ENCODE data around the gene BAIAP3. TPM values are rescaled to one million over a fixed set of nuclear protein-coding genes. Genes with fewer than 3 reads are reported as not detected.

BAIAP3 gene
- total RNA-seq, 2 experiments from 2014 or later, result 0.57 to 1.0 TPM

GRCh38 chr16:1351582-1352362 is 18.3 kb downstream of the BAIAP3 start, which contains the start of the genes GNPTG and TSR3:
Gene GNPTG (plus strand): TSS chr16:1351931. CDS start chr16:1351966, 35 bp downstream.
Gene TSR3 (minus strand): TSS chr16:1351878. CDS start chr16:1351804, 74 bp downstream.
- Mint-ChIP-seq H3K27me3 (no peaks in the 10 kb centered on the region), H3K36me3 (ENCODE audit: low read depth) (peaks cover 3% of the 10 kb centered on the region), H3K4me1 (peaks cover 37% of the 10 kb centered on the region), H3K9me3 (ENCODE audit: low read depth) (no peaks in the 10 kb centered on the region), H3K4me3 (peak within 1 kb of the TSS; percentile 85), H3K27ac (peak within 1 kb of the TSS; percentile 79)
- ATAC-seq, result peak; percentile 87
- intact Hi-C loops (cut with DNase I, micrococcal nuclease), result loop anchor here (1.0 to 5.0 kb wide), 9 partner anchors 8 to 421 kb away; partner anchors contain the start of genes CLCN7 (in 1 of the 2), EME2 (in 1 of the 2), MRPS34 (in 1 of the 2) and NME3 (in 1 of the 2)
- POLR2A ChIA-PET, result no interaction called here
- DNase-seq, result peak; percentile 91
- CTCF ChIA-PET, result interaction anchor here (0.6 to 0.7 kb wide), 2 partner anchors 32 to 350 kb away, joined by 3 read pairs; no protein-coding TSS in a partner anchor

DNA sequence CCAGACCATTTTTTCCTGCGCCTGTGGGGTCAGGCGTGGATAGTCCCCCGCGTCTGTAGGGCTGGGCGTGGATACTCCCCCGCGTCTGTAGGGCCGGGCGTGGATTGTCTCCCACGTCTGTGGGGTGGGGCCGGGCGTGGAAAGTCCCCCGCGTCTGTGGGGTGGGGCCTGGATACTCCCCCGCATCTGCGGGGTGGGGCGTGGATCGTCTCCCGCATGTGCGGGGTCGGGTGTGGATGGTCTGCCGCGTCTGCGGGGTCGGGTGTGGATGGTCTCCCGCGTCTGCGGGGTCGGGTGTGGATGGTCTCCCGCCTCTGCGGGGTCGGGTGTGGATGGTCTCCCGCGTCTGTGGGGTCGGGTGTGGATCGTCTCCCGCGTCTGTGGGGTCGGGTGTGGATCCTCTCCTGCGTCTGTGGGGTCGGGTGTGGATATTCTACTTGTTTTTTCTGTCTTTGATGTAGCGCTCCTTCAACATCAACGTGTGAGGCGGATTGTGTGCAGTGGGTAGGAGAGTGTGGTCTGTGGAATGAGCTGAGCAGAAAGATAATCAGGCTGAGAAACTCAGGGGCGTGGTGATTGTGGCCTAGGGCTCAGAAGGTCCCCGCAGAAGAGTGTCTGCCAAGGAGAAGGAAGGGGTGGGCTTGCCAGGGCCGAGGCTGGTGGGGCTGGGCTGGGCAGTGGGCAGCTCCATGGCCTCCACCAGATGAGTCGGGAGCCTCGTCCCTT is 21.5 kb downstream of the BAIAP3 start:
- POLR2A ChIA-PET, result no interaction called here
- CTCF ChIA-PET, result no interaction called here
- peaks cover 7% of the 10 kb centered on the region for H3K36me3 Mint-ChIP-seq (ENCODE audit: low read depth)
- H3K4me1 Mint-ChIP-seq, result peaks cover 36% of the 10 kb centered on the region
- intact Hi-C loops (cut with DNase I, micrococcal nuclease), result loop anchor here in 1 of 2 experiments (5.0 kb wide), 1 partner anchor 417 kb away; the partner anchor contains the start of genes EME2, MRPS34 and NME3
- H3K9me3 Mint-ChIP-seq (ENCODE audit: low read depth), result no peaks in the 10 kb centered on the region
- DNase-seq (no peak), ATAC-seq (no peak)
- H3K27ac Mint-ChIP-seq, result no peak overlapping the region
- H3K27me3 Mint-ChIP-seq, result no peaks in the 10 kb centered on the region
- no peak overlapping the region for H3K4me3 Mint-ChIP-seq

GRCh38 chr16:1355591-1355990 is 22.1 kb downstream of the BAIAP3 start:
- Mint-ChIP-seq H3K27me3 (no peaks in the 10 kb centered on the region), H3K4me3 (no peak overlapping the region), H3K4me1 (peaks cover 30% of the 10 kb centered on the region), H3K9me3 (ENCODE audit: low read depth) (no peaks in the 10 kb centered on the region), H3K27ac (no peak overlapping the region), H3K36me3 (ENCODE audit: low read depth) (peaks cover 10% of the 10 kb centered on the region)
- intact Hi-C loops (cut with DNase I, micrococcal nuclease), result no loop called here
- POLR2A ChIA-PET, result no interaction called here
- ATAC-seq (no peak), DNase-seq (no peak)
- CTCF ChIA-PET, result no interaction called here

DNA sequence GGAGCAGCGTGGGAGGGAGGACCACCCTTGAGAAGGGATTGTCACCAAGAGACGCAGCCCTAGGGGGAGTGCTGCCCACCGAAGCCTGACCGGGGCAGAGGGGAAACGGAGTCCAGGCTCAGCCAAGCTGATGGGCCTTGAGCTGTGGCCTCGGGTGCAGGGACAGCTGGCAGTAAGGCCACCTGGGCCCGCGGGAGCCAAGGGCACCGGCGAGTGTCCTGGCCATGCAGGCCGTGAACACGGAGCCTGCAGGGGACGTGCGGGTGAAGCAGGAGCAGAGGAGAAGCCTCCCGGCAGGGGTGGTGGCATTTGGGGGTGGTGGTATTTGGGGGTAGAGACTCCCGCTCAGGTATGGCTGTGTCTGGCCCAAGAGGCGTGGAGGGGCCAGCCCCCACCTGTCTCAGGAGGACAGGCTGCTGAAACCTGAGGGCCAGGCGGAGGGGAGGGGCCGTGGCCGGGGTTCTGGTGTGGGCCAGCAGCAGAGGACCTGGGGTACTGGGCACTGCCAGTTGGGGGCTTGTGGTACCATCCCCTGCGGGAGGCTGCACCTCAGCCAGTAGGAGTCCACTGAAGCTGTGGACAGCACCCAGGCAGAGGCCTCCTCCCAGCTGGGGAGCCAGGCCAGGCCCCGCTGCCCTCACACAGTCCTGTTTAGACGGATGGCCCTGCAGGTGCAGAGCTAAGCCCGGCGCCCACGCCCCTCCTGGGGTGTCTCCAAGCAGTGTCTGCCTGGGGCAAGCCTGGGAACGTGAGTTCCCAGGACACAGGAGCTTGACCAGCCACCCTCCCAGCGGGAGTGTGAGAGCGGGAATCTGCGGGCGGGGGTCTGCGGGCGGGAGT is 22.8 kb downstream of the BAIAP3 start:
- H3K36me3 Mint-ChIP-seq (ENCODE audit: low read depth), result peaks cover 12% of the 10 kb centered on the region
- no peak overlapping the region for H3K27ac Mint-ChIP-seq
- H3K27me3 Mint-ChIP-seq, result no peaks in the 10 kb centered on the region
- no peaks in the 10 kb centered on the region for H3K9me3 Mint-ChIP-seq (ENCODE audit: low read depth)
- no peak for DNase-seq
- no peak overlapping the region for H3K4me3 Mint-ChIP-seq
- ATAC-seq, result no peak
- ChIA-PET POLR2A (no interaction called here), CTCF (no interaction called here)
- intact Hi-C loops (cut with DNase I, micrococcal nuclease), result no loop called here
- H3K4me1 Mint-ChIP-seq, result peaks cover 27% of the 10 kb centered on the region

DNA sequence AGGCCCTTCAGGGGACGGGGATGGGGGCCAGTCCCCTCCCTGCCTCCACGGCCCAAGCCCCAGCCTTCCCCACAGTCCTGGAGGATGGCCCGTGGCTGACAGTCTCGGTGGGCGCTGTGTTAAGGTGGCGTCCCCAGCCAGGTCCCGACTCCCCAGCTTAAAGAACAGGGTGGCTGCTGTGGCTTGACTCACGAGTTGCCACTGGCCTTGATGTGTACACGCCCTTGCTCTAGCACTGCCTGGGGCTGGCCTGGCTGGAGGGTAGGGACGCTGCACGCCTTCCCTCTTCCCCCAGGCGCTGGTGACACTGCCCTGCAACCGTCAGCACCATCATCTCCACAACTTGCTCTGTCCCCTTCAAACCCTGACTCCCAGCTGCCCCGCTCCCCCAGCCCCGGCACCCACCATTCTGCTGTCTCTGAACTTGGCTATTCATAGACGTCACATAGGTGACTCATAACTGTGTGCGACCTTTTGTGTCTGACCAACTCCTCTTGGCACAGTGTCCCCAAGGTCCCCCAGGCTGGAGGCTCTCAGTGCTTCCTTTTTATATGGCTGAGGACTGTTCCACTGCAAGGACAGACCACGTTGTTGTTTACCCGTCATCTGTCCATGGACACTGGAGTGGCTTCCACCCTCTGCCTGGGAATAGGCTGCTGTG is 24.6 kb downstream of the BAIAP3 start:
- Mint-ChIP-seq H3K4me1 (peaks cover 20% of the 10 kb centered on the region), H3K36me3 (ENCODE audit: low read depth) (peaks cover 13% of the 10 kb centered on the region), H3K9me3 (ENCODE audit: low read depth) (no peaks in the 10 kb centered on the region), H3K27ac (peak overlapping the region; percentile 19), H3K27me3 (no peaks in the 10 kb centered on the region), H3K4me3 (no peak overlapping the region)
- DNase-seq, result no peak
- intact Hi-C loops (cut with DNase I, micrococcal nuclease), result no loop called here
- ATAC-seq, result peak; percentile 30
- ChIA-PET POLR2A (no interaction called here), CTCF (interaction anchor here (0.6 kb wide), 1 partner anchor 693 kb away, joined by 3 read pairs; no protein-coding TSS in a partner anchor)

DNA sequence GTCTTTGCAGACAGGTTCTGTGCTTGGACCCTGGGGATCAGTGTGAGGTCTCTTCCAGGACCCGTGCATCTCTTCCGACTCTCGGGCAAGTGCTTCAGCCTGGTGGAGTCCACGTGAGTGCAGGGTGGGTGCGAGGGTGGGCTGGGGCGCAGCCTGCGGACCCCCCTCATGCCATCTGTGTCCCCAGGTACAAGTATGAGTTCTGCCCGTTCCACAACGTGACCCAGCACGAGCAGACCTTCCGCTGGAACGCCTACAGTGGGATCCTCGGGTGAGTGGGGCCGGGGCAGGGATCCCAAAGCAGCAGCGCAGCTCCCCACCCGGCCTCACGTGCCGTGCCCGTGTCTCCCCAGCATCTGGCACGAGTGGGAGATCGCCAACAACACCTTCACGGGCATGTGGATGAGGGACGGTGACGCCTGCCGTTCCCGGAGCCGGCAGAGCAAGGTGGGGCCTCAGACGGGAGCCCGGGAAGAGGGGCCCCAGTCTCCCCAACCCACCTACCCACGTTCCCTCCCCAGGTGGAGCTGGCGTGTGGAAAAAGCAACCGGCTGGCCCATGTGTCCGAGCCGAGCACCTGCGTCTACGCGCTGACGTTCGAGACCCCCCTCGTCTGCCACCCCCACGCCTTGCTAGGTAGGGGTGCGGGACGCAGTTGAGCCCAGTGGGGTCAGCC is 28.4 kb downstream of the BAIAP3 start:
- no peak overlapping the region for H3K27ac Mint-ChIP-seq
- peaks cover 21% of the 10 kb centered on the region for H3K36me3 Mint-ChIP-seq (ENCODE audit: low read depth)
- H3K27me3 Mint-ChIP-seq, result no peaks in the 10 kb centered on the region
- H3K4me3 Mint-ChIP-seq, result no peak overlapping the region
- H3K4me1 Mint-ChIP-seq, result peaks cover 2% of the 10 kb centered on the region
- H3K9me3 Mint-ChIP-seq (ENCODE audit: low read depth), result no peaks in the 10 kb centered on the region
- POLR2A ChIA-PET, result no interaction called here
- DNase-seq (no peak), ATAC-seq (no peak)
- intact Hi-C loops (cut with DNase I, micrococcal nuclease), result loop anchor here (2.0 to 10.0 kb wide), 2 partner anchors 173 to 183 kb away; no protein-coding TSS in a partner anchor
- CTCF ChIA-PET, result no interaction called here

DNA sequence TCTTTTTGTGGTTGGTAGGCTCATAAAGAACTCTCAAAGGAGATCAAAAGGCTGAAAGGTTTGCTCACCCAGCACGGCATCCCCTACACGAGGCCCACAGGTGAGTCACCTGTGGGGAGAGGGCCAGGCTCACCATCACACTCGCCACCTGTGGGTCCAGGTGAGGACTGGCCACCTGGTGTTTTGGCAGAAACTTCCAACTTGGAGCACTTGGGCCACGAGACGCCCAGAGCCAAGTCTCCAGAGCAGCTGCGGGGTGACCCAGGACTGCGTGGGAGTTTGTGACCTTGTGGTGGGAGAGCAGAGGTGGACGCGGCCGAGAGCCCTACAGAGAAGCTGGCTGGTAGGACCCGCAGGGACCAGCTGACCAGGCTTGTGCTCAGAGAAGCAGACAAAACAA is 29.4 kb downstream of the BAIAP3 start:
- H3K4me1 Mint-ChIP-seq, result peaks cover 2% of the 10 kb centered on the region
- no peak overlapping the region for H3K27ac Mint-ChIP-seq
- ChIA-PET POLR2A (interaction anchor here (0.5 kb wide), 1 partner anchor 58 kb away, joined by 4 read pairs; no protein-coding TSS in a partner anchor), CTCF (interaction anchor here (0.6 to 2.5 kb wide), 6 partner anchors 16 to 458 kb away, joined by 3 to 22 read pairs (median 4); partner anchors contain the start of gene MAPK8IP3)
- DNase-seq (no peak), ATAC-seq (no peak)
- H3K27me3 Mint-ChIP-seq, result no peaks in the 10 kb centered on the region
- H3K36me3 Mint-ChIP-seq (ENCODE audit: low read depth), result peaks cover 21% of the 10 kb centered on the region
- intact Hi-C loops (cut with DNase I, micrococcal nuclease), result loop anchor here (1.0 to 10.0 kb wide), 3 partner anchors 50 to 182 kb away; no protein-coding TSS in a partner anchor
- no peak overlapping the region for H3K4me3 Mint-ChIP-seq
- H3K9me3 Mint-ChIP-seq (ENCODE audit: low read depth), result no peaks in the 10 kb centered on the region

GRCh38 chr16:1363501-1364041 is 30.1 kb downstream of the BAIAP3 start:
- Mint-ChIP-seq H3K4me3 (no peak overlapping the region), H3K27ac (no peak overlapping the region), H3K4me1 (peaks cover 2% of the 10 kb centered on the region), H3K36me3 (ENCODE audit: low read depth) (peaks cover 21% of the 10 kb centered on the region), H3K9me3 (ENCODE audit: low read depth) (no peaks in the 10 kb centered on the region), H3K27me3 (no peaks in the 10 kb centered on the region)
- POLR2A ChIA-PET, result no interaction called here
- peak; percentile 88 for DNase-seq
- intact Hi-C loops (cut with DNase I, micrococcal nuclease), result loop anchor here (1.0 to 10.0 kb wide), 3 partner anchors 50 to 181 kb away; no protein-coding TSS in a partner anchor
- CTCF ChIA-PET, result interaction anchor here (0.6 to 2.5 kb wide), 15 partner anchors 10 to 971 kb away, joined by 3 to 22 read pairs (median 4); partner anchors contain the start of genes MAPK8IP3, TELO2 and UQCC4
- ATAC-seq, result peak; percentile 99

DNA sequence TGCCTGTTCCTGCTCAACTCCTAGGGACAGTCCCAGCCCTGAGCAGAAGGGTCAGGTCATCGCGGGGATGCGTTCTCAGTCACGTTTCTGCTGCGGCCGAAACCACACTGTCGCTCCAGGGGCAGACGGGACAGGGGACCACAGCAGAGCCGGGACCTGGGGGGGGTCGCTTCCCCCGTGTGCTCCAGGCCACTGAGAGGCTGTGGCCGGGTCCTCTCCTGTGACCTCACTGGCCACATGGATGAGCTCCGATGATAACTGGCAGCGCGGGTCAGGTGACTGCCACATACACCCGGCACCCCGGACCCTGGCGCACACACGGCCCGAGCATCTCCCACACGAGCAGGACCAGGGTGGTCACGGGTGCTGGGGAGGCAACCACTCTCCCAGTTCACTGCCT is 31.1 kb downstream of the BAIAP3 start:
- Mint-ChIP-seq H3K4me1 (peaks cover 2% of the 10 kb centered on the region), H3K4me3 (no peak overlapping the region), H3K27ac (no peak overlapping the region), H3K9me3 (ENCODE audit: low read depth) (no peaks in the 10 kb centered on the region), H3K27me3 (no peaks in the 10 kb centered on the region), H3K36me3 (ENCODE audit: low read depth) (peaks cover 18% of the 10 kb centered on the region)
- CTCF ChIA-PET, result interaction anchor here (0.5 to 2.5 kb wide), 12 partner anchors 10 to 341 kb away, joined by 3 to 22 read pairs (median 4); partner anchors contain the start of genes MAPK8IP3, TELO2 and UQCC4
- ATAC-seq (no peak), DNase-seq (no peak)
- POLR2A ChIA-PET, result no interaction called here
- intact Hi-C loops (cut with DNase I, micrococcal nuclease), result loop anchor here in 1 of 2 experiments (10.0 kb wide), 1 partner anchor 180 kb away; no protein-coding TSS in a partner anchor

All from activated CD4-positive, alpha-beta T cell treated with anti-CD3 and anti-CD28 coated beads for 36 hours (primary cell).